ENCODE data around the gene GINS2.
A peak's percentile ranks its signal among the peaks of the same experiment; 100 is the strongest.

The GINS2 gene

GRCh38 chr16:85679870-85680269 lies 8.9 kb downstream of the GINS2 start:
- TF ChIP-seq, protein P1, sequence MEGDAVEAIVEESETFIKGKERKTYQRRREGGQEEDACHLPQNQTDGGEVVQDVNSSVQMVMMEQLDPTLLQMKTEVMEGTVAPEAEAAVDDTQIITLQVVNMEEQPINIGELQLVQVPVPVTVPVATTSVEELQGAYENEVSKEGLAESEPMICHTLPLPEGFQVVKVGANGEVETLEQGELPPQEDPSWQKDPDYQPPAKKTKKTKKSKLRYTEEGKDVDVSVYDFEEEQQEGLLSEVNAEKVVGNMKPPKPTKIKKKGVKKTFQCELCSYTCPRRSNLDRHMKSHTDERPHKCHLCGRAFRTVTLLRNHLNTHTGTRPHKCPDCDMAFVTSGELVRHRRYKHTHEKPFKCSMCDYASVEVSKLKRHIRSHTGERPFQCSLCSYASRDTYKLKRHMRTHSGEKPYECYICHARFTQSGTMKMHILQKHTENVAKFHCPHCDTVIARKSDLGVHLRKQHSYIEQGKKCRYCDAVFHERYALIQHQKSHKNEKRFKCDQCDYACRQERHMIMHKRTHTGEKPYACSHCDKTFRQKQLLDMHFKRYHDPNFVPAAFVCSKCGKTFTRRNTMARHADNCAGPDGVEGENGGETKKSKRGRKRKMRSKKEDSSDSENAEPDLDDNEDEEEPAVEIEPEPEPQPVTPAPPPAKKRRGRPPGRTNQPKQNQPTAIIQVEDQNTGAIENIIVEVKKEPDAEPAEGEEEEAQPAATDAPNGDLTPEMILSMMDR (conservative IDR thresholded peaks at IDR 0.05; ENCODE audit: control insufficient read depth, insufficient read depth, low read depth, low read length) = no peak
- no peak overlapping the region for H3K4me3 ChIP-seq (ENCODE audit: control insufficient read depth, low read depth, low read length)
- no peak for DNase-seq (ENCODE audit: low read depth)

DNA sequence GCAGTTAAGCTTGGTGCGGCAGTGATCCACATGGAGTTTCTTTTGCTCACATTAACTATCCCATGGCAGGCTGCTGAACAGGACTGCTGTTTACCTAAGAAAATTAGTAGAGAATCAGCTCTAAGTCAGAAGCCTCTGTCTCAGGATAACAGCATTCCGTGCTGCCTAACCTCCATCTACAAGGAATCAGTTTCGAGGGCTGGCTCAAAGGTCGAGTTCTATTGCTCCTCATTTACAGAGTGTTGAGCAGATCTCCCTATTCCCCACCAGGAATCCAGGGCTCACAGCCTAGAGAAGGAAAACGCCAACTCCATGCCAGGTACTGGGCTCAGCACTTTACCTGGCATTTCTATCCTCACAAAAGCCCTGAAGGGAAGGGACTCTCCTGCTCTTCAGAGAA lies 9.9 kb downstream of the GINS2 start:
- no peak for DNase-seq (ENCODE audit: low read depth)
- TF ChIP-seq, protein P1 (conservative IDR thresholded peaks at IDR 0.05; ENCODE audit: control insufficient read depth, insufficient read depth, low read depth, low read length) = no peak
- no peak overlapping the region for H3K4me3 ChIP-seq (ENCODE audit: control insufficient read depth, low read depth, low read length)

GRCh38 chr16:85678016-85678415 lies 10.7 kb downstream of the GINS2 start:
- DNase-seq (ENCODE audit: low read depth) = no peak
- TF ChIP-seq, protein P1 (conservative IDR thresholded peaks at IDR 0.05; ENCODE audit: control insufficient read depth, insufficient read depth, low read depth, low read length) = no peak
- H3K4me3 ChIP-seq (ENCODE audit: control insufficient read depth, low read depth, low read length) = no peak overlapping the region

GRCh38 chr16:85677383-85677967 lies 11.3 kb downstream of the GINS2 start:
- TF ChIP-seq, protein P1 (conservative IDR thresholded peaks at IDR 0.05; ENCODE audit: control insufficient read depth, insufficient read depth, low read depth, low read length) = no peak
- DNase-seq (ENCODE audit: low read depth) = no peak
- no peak overlapping the region for H3K4me3 ChIP-seq (ENCODE audit: control insufficient read depth, low read depth, low read length)

- TF ChIP-seq, protein P1 (conservative IDR thresholded peaks at IDR 0.05; ENCODE audit: control insufficient read depth, insufficient read depth, low read depth, low read length) = no peak
- H3K4me3 ChIP-seq (ENCODE audit: control insufficient read depth, low read depth, low read length) = no peak overlapping the region
- DNase-seq (ENCODE audit: low read depth) = no peak
Observed at GRCh38 chr16:85676466-85676865, 12.3 kb downstream of the GINS2 start.

DNA sequence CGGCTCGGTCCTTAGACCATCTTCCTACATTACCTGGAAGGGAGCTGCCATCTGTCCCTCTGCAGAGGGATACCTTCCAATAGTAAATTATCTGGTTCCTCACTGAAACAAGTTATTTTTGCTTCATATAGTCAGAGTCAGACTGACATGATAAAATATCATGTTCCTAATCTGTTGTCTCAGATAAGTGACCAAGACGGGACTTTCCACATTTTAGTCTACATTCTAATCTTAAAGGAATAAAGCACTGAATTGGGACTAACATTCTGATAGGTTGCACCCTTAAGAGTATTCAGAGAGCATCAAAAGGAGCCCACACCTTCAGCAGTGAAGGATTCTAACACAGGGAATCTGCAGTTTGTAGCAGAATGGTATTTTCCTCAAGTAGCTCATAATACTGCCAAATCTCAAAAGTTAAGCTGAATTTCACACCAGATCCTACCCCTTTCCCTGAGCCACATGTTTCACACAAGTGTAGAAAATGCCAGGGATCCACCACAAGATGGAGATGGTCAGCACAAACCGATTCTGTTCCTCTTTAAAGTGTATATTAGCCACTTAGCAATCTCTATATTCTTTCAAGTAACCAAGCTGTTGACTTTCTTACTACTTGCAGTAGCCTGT lies 13.4 kb downstream of the GINS2 start:
- peak; percentile 54 for DNase-seq (ENCODE audit: low read depth)
- TF ChIP-seq, protein P1 (conservative IDR thresholded peaks at IDR 0.05; ENCODE audit: control insufficient read depth, insufficient read depth, low read depth, low read length) = peak; percentile 53

More for the DNA sequence above, 13.4 kb downstream of the GINS2 start:
- no peak overlapping the region for H3K4me3 ChIP-seq (ENCODE audit: control insufficient read depth, low read depth, low read length)
